HT1080 (cell line): ENCODE measurements around the gene TBC1D30. TPM values are rescaled to one million over a fixed set of nuclear protein-coding genes. Genes with fewer than 3 reads are reported as not detected.
"Not testable (repeated sequence)": the region's sequence is repeated elsewhere in the genome, so short reads cannot be mapped to it uniquely, and the experiment has no call there.

ENCODE experiments used
- DNase-seq: peaks from one replicate; pipeline ENCODE4 v3.0.0-alpha.2; 2015; ENCODE audit warnings: low read depth
- polyA plus RNA-seq, 2 experiments: library from polyadenylated mRNA; depleted of rRNA; stranded (reverse); fragments of >200 nt; gene quantifications; 2 replicates each; pipeline ENCODE4 v1.2.3, GENCODE V29; 2015
- total RNA-seq: library from RNA; depleted of rRNA; stranded (reverse); fragments of >200 nt; shearing (Covaris generic); gene quantifications from 2 replicates; pipeline ENCODE4 v1.2.3, GENCODE V29; 2014; rRNA removed

The TBC1D30 gene, protein sequence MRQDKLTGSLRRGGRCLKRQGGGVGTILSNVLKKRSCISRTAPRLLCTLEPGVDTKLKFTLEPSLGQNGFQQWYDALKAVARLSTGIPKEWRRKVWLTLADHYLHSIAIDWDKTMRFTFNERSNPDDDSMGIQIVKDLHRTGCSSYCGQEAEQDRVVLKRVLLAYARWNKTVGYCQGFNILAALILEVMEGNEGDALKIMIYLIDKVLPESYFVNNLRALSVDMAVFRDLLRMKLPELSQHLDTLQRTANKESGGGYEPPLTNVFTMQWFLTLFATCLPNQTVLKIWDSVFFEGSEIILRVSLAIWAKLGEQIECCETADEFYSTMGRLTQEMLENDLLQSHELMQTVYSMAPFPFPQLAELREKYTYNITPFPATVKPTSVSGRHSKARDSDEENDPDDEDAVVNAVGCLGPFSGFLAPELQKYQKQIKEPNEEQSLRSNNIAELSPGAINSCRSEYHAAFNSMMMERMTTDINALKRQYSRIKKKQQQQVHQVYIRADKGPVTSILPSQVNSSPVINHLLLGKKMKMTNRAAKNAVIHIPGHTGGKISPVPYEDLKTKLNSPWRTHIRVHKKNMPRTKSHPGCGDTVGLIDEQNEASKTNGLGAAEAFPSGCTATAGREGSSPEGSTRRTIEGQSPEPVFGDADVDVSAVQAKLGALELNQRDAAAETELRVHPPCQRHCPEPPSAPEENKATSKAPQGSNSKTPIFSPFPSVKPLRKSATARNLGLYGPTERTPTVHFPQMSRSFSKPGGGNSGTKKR
- total RNA-seq: 7.0 and 7.4 TPM in 2 replicates
- 9.4 and 10.0 TPM in 2 replicates for polyA plus RNA-seq (2015; cell fraction: cytosol; rRNA removed)
- polyA plus RNA-seq (2015; cell fraction: nucleus; rRNA removed): 6.5 and 7.8 TPM in 2 replicates

GRCh38 chr12:64824500-64825142 is at the start of gene TBC1D30:
TSS of gene TBC1D30 (plus strand) at chr12:64824647. CDS start at chr12:64824880, 233 bp downstream.
- peak; percentile 10 for DNase-seq

GRCh38 chr12:64775147-64775736 is 49.2 kb upstream of the TBC1D30 start:
- DNase-seq: not testable (repeated sequence)

DNA sequence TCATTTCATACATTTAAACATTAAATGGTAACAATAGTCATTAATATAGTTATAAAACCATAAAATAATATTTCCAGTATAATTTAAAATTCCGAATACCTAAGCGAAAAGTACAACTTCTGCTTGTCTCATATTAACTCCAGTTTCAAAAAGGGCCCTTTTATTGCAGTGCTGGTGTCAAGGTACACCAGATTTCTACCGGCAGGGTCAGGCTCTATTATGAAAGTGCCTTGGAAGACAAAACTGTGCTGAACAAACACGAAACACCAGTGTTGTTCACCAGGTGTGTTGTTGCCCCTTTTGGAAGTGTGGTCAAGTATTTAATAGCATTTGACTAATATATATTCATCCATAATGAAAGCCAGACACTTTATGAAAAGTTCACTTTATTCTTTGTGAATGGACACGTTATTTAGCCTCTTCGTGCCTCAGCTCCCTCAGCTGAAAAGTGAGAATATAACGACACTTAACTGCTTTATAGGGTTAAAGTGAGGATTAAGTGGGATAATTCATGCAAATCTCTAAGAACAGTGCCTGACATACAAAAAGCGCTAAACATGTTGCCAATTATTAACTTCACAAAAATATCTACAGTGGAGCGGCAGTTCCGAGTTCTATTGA is 45.0 kb upstream of the TBC1D30 start:
- no peak for DNase-seq

DNA sequence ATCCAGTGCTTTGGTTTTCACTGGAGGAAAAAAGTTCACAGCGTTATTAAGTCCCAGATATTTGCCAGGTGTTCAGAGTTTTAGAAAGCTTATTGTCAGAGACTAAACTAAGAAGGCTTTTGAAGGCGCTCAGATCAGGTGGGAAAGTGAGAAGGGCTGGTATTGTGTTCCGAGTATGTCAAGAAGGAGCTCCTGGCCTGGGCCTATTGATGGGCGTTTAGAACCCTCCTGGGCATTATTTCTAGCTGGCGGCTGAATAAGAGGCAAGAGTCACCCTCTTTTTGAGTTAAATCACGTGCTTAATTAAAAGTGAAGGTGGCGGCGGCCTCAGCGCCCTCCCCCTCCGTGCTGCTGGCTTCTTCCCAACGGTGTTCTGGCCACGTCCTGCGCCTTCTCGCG is 44.3 kb upstream of the TBC1D30 start:
- no peak for DNase-seq

DNA sequence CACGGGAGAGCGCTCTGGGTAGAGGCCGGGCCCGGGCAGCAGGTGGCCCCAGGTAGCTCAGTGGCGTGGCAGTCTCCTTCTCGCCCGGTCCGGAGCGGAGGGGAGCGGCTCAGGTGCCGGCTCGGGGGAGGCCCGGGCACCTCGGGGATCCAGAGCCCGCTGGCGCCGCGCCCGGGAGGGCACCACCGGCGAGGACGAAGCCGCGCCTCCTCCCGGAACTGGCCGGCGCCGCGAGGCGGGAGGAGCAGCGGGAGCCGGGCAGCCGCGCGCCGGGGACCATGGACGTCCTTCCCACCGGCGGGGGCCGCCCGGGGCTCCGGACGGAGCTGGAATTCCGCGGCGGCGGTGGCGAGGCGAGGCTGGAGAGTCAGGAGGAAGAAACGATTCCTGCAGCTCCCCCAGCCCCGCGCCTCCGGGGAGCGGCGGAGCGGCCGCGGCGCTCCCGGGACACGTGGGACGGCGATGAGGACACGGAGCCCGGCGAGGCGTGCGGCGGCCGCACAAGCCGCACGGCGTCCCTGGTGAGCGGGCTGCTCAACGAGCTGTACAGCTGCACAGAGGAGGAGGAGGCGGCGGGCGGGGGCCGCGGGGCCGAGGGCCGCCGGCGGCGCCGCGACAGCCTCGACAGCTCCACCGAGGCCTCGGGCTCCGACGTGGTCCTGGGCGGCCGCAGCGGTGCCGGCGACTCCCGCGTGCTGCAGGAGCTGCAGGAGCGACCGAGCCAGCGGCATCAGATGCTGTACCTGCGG is 43.7 kb upstream of the TBC1D30 start:
- peak; percentile 11 for DNase-seq

DNA sequence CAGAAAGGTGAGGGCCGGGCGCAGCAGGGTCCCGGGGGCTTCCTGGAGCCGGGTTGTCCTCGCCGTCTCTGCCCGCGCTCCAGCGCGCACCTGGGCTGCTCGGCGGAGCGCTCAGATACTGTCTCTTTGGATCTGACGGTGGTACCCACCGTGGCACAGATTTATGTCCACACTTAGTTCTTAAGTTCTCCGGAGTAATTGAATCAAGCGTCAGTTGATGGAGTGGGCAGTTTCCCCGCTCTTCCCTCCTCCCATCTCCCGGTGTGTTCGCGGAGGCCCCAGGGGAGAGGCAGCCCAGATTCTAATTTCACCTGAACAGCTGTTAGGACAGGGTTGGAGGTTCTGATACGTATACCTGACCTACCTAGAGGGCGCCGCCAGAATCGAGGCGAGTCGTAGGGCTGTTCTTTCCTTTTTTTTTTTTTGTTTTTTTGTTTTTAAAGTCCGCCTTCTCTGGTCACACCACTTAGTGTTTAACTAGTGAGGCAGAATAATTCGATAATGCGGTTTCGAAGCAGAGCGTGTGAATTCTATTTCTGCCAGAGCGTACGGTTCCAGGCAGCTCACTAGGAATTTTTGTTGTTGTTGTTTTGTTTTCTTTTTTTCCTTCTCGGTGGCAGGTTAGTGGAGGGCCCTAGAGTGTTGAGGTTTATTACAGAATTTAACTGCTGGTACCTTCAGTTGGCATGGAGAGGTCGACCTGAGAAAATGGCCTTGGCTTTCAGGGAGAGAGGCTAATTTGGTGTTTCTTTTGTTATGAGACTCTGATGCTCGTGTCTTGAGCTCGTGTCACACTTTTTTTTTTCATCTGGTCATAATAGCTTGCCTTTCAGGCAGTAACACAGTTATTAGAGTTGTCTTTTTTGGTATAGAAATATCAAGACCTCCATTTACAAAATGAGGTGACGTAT is 42.9 kb upstream of the TBC1D30 start:
- no peak for DNase-seq

GRCh38 chr12:64782191-64782876 is 42.1 kb upstream of the TBC1D30 start:
- no peak for DNase-seq

GRCh38 chr12:64785838-64786237 is 38.6 kb upstream of the TBC1D30 start:
- DNase-seq: no peak

DNA sequence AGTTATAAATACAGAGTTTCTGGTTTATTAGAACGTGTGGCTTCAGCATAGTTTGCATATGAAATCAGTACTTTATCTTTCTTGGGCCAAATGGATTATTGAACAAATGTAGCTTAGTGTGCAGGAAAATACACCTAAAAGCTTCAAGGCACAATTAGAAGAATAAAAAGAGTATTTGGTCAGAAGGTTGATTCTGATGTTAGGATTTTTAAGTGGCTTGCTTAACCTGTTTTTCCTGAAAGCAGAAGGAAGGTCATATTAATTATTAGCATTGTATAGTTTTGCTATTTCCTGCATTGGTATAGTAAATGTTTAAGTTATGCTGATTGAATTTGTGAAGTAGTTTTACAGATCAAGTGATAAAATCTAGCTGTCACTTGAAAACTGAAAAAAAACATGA is 34.3 kb upstream of the TBC1D30 start:
- no peak for DNase-seq

GRCh38 chr12:64791036-64791435 is 33.4 kb upstream of the TBC1D30 start:
- no peak for DNase-seq

- no peak for DNase-seq
Observed at GRCh38 chr12:64792128-64792527, 32.3 kb upstream of the TBC1D30 start.

DNA sequence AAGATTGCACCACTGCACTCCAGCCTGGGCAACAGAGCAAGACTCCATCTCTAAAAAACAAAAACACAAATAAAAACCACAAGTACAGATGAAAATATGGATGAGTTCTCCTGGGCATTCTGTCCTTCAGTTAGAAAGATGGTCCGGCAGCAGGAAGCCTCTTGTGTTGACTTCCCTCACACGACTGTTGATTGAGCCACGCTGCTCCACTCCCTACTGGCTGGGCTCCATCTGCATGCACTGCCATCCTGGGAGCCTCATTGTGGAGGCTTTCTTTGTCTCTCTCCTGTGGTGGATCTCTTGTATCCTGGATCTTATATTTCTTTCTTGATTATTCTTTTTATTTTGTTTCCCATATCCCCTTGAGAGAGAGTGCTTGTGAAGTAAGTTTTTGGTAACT is 30.8 kb upstream of the TBC1D30 start:
- no peak for DNase-seq

GRCh38 chr12:64794305-64794704 is 30.1 kb upstream of the TBC1D30 start:
- DNase-seq: no peak

DNA sequence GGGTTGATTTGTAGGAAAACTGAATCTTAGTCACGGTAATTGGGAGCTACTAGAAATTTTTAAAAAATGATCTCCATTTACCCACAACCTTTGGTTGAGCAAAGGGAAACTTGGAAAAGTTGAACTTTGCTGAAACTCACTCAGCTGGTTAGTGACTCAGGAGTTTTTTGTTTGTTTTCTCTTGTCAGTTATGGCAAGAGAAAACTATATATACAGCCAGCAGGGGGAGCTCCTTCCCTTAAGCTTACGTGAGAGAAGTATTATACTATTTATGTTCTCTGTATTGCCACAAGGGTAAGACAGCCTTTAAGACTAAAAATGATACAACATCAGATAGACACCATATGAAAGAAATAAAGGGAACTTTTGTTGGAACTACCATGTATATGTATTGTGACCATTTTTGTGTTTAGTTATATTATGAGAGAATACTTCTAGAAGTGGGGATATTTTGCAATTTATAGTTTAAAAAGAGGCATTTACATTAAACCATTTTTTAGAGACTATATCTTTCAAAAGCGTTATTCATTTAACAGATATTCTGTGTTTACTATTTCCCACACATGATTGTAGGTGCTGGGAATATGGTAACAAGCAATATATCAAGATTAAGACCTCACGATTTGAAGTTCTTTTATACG is 28.1 kb upstream of the TBC1D30 start:
- peak; percentile 89 for DNase-seq

DNA sequence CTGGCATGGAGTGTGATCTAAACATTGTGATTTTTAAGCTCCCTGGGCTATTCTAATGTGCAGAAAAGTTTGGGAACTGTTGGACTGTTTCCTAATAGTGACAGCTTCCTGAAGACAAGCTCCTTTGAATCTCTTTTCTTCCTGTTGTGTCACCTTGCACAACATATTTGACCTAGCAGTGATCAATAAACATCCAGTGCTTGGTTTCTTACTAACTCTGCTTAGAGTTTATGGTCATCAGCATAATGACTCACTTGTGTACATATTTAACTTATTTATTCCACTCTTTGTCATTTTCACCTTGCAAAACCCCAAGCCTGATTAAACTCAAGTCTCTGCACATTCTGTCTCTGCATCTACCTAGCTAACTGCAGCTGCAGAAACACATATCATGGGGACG is 27.3 kb upstream of the TBC1D30 start:
- no peak for DNase-seq

DNA sequence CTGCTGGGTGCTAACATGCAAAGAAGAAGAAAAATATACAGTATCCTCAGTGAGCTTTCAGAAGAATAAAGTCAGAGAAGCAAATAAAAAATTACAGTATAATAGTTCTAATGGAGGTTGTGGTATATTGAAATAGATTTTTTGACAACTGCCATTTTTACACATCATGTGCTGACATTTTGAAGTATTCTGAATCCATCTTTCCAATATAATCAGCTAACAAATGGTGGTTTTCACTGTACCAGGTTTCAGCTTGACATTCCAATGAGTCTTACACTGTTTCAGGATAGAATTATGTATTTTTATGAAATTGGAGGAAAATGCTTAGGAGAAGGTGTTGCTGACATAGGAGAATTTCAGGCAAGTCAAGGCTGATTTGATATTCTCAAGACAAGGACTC is 26.3 kb upstream of the TBC1D30 start:
- no peak for DNase-seq

- DNase-seq: no peak
Observed at GRCh38 chr12:64800640-64801039, 23.8 kb upstream of the TBC1D30 start.

GRCh38 chr12:64801381-64801780 is 23.1 kb upstream of the TBC1D30 start:
- DNase-seq: peak; percentile 30
